SK-N-SH (cell line): ENCODE data around the gene TMEM131L.

ENCODE experiments used
- GABPA ChIP-seq: IDR thresholded peaks from 2 replicates; pipeline ENCODE4 v1.4.0; 2012; ENCODE audit warnings: low read depth, mild to moderate bottlenecking
- RAD21 ChIP-seq: IDR thresholded peaks from 2 replicates; pipeline ENCODE4 v1.6.1; 2012; ENCODE audit warnings: mild to moderate bottlenecking, low read length
- USF2 ChIP-seq: fragments of 150-350 bp; IDR thresholded peaks from 2 replicates; pipeline ENCODE4 v1.6.1; 2017; ENCODE audit warnings: antibody characterized with exemption, low read length, low read depth, borderline replicate concordance

DNA sequence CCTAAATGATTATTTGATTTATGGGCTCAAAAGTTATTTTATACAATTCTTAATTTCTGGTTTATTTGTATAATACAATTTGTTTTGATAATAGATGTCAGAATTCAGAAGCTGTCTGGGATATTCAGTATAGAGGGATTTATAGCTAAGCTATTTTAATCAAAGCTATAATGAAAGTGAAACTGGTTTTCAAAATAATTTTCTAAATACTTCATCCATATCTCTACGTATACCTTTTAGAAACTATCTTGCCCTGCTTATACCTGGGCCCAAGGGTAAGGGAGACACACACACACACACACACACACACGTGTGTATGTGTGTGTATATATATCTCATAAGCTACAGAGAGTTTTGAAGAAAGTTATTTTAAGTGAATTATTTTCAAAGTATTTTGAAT, 2.9 kb downstream of the TMEM131L start:
- no peak for TF ChIP-seq USF2
- TF ChIP-seq RAD21, result no peak
- no peak for TF ChIP-seq GABPA
